Jurkat, Clone E6-1 (cell line): ENCODE results near the gene CTAGE4.
"Not testable (repeated sequence)": the region's sequence is repeated elsewhere in the genome, so short reads cannot be mapped to it uniquely, and the experiment has no call there.

ENCODE experiments used
- DNase-seq: peaks from one replicate; pipeline ENCODE4 v3.0.0-alpha.2; 2011; ENCODE audit warnings: low read depth, low spot score
- H3K4me3 ChIP-seq: 2 replicates; pipeline ENCODE4 v1.5.1; 2011; ENCODE audit warnings: mild to moderate bottlenecking, low read length, control low read depth, moderate library complexity

The CTAGE4 gene

GRCh38 chr7:144203086-144203485 lies 19.8 kb downstream of the CTAGE4 start:
- not testable (repeated sequence) for DNase-seq, H3K4me3 ChIP-seq

DNA sequence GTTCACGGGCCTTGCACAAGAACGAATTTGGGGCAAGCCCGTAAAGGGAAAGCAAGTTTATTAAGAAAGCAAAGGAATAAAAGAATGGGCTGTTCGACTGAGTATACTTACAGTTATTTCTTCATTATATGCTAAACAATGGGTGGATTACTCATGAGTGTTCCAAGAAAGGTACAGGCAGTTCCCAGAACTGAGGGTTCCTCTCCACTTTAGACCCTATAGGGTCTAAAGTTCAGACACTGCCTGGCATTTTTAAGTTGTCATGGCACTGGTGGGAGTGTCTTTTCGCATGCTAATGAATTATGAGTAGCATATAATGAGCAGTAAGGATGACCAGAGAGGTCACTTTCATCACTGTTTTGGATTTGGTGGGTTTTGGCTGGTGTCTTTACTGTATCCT lies 22.0 kb downstream of the CTAGE4 start:
- DNase-seq = not testable (repeated sequence)

DNA sequence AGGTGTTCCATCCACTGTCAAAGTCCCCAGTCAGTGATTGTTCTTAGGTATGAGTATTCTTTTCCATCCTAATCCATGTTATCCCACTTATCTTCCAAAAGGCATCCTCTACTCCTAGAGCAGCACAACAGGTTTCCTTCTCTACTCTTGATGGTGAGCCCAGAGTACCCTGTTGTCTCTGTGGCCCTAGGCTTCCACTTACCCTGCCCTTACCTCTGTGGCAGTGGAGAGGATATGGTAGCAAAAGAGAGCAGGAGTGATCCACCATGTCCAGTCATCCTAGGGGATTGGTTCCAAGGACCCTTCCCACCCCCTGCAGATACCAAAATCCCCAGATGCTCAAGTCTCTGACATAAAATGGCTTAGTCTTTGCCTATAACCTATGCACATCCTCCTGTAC lies 33.9 kb downstream of the CTAGE4 start:
- DNase-seq = not testable (repeated sequence)

More for the DNA sequence above, 22.0 kb downstream of the CTAGE4 start:
- not testable (repeated sequence) for H3K4me3 ChIP-seq

DNA sequence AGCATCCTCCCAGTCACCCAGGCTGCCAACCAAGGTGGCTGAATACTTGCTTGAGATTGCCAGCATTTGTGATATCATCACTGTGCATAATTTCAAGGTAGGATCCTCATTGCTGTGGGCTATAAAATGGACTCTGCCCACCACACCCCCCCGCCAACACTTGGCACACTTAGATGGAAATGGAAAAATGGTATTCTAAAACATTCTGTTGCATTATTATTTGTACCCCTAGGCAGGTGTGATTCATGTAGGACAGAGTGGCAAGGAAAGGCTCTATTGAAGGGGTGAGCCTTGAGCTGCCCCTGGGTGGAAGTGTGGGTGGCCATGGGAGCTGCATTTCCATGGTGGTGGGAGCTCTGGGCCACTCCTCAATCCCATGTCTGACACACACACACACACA lies 35.3 kb downstream of the CTAGE4 start:
- not testable (repeated sequence) for H3K4me3 ChIP-seq, DNase-seq

More for the DNA sequence above, 33.9 kb downstream of the CTAGE4 start:
- H3K4me3 ChIP-seq = not testable (repeated sequence)

DNA sequence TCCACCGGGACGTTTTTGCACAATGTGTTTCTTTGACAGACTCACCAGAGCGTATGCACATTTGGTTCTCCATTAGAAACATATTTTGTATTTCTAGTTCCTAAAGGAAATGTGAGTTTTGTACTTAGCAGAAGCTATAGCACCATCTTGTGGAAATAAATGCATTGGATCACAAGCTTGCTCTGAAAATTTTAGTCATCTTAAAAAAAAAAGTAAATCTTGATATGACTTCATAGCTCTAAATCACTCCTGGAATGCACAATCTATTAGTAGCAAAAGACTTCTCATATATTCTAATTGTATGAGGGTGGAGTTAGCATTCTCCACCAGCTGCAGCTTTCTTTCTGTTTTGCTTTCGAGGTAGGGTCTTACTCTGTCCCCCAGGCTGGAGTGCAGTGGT lies 35.9 kb downstream of the CTAGE4 start:
- not testable (repeated sequence) for H3K4me3 ChIP-seq, DNase-seq

GRCh38 chr7:144220531-144220930 lies 37.3 kb downstream of the CTAGE4 start:
- not testable (repeated sequence) for DNase-seq, H3K4me3 ChIP-seq

DNA sequence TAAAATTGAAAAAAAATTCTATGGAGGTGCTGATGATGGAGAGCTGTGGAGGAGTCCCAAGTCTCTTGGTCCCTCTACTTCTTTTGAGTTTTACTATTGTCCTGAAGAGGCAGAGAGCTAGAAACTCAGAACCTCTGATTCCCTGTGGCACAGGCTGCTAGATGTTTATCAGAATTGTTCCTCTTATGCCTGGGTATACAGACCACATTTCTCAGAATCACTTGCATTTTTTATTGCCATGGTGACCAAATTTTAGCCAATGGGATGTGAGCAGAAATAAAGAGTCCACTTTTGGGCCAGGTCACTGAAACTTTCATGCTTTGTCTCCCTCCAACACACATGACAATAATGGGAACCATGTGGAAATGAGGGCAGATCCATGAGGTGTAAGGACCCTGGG lies 40.4 kb downstream of the CTAGE4 start:
- not testable (repeated sequence) for DNase-seq, H3K4me3 ChIP-seq

- not testable (repeated sequence) for DNase-seq, H3K4me3 ChIP-seq
Observed at GRCh38 chr7:144226866-144227265, 43.6 kb downstream of the CTAGE4 start.

DNA sequence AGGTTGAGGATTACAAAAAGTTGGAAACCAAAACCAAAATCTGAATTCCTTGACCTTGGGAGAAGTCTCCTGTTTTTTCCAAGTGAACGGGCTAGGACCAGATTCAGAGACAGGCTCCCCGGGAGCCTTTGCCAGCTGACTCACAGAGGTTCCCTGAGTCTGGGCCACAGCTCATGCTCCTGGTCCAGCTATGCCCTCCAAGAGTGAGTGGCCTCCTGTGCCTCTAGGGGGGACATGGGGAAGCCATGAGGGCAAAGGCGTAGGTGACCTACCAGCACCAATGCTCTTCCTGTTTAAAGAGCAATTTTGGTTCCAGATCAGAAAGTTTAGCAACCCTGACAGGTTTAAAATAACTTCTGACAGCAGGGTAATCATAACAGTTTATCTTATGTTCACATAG lies 45.5 kb downstream of the CTAGE4 start:
- H3K4me3 ChIP-seq, DNase-seq: not testable (repeated sequence)

- not testable (repeated sequence) for H3K4me3 ChIP-seq, DNase-seq
Observed at GRCh38 chr7:144231027-144231426, 47.8 kb downstream of the CTAGE4 start.

GRCh38 chr7:144233039-144233438 lies 49.8 kb downstream of the CTAGE4 start:
- not testable (repeated sequence) for H3K4me3 ChIP-seq, DNase-seq
